OCI-LY7 (cell line): ENCODE data around the gene NTHL1. TPM values are rescaled to one million over a fixed set of nuclear protein-coding genes. Genes with fewer than 3 reads are reported as not detected.

ENCODE experiments used
- BruUV-seq: library from RNA; stranded (reverse); fragments of 400-500 nt; replicated peaks from 2 replicates; lab custom pipeline; 2021; lab: Mats Ljungman, UMichigan
- CTCF ChIA-PET: fragments of 300-600 bp; sonication (Branson Sonifier 250); formaldehyde crosslinking; loops from one replicate; lab custom pipeline; 2022; ENCODE audit warnings: antibody characterized with exemption; ENCODE audit not compliant: unreplicated experiment; lab: Charles Lee
- POLR2A ChIA-PET: fragments of 300-600 bp; sonication (Branson Sonifier 250); formaldehyde crosslinking; loops from one replicate; lab custom pipeline; 2022; ENCODE audit warnings: antibody characterized with exemption; lab: Charles Lee
- DNase-seq: peaks from one replicate; pipeline ENCODE4 v3.0.0-alpha.2; 2015; ENCODE audit warnings: low spot score
- H2AFZ ChIP-seq: fragments of 200-600 bp; sonication (generic), shearing (Covaris generic); 2 replicates; pipeline ENCODE4 v1.6.1; 2014; ENCODE audit warnings: mild to moderate bottlenecking, antibody characterized with exemption, low read length, moderate library complexity
- H3K27ac ChIP-seq: fragments of 200-600 bp; sonication (generic); 2 replicates; pipeline ENCODE4 v1.5.1; 2014; ENCODE audit warnings: mixed run types, low read depth, mild to moderate bottlenecking, moderate library complexity, low read length, inconsistent platforms; ENCODE audit not compliant: poor library complexity, severe bottlenecking
- H3K36me3 ChIP-seq: fragments of 200-600 bp; sonication (generic); 2 replicates; pipeline ENCODE4 v1.6.1; 2014; ENCODE audit warnings: mild to moderate bottlenecking, antibody characterized with exemption, low read length, moderate library complexity, mixed read lengths; ENCODE audit not compliant: insufficient read depth
- H3K4me1 ChIP-seq: fragments of 200-600 bp; sonication (generic); 2 replicates; pipeline ENCODE4 v1.5.1; 2014; ENCODE audit warnings: mild to moderate bottlenecking, low read length; ENCODE audit not compliant: insufficient read depth, poor library complexity, severe bottlenecking
- H3K4me2 ChIP-seq: fragments of 200-600 bp; sonication (generic); 2 replicates; pipeline ENCODE4 v1.6.1; 2014; ENCODE audit warnings: mild to moderate bottlenecking, low read length
- H3K4me3 ChIP-seq: fragments of 200-600 bp; sonication (generic); 2 replicates; pipeline ENCODE4 v1.5.1; 2014; ENCODE audit warnings: mild to moderate bottlenecking, low read depth, low read length; ENCODE audit not compliant: poor library complexity, severe bottlenecking
- H3K79me2 ChIP-seq: fragments of 200-600 bp; sonication (generic); 2 replicates; pipeline ENCODE4 v1.6.1; 2016; ENCODE audit warnings: low read depth, mild to moderate bottlenecking, low read length, moderate library complexity, mixed read lengths; ENCODE audit not compliant: insufficient read depth
- H3K9me2 ChIP-seq: fragments of 200-600 bp; sonication (generic); 2 replicates; pipeline ENCODE4 v1.6.1; 2016; ENCODE audit warnings: mild to moderate bottlenecking, low read length, mixed read lengths; ENCODE audit not compliant: insufficient read depth
- H3K9me3 ChIP-seq: fragments of 200-600 bp; sonication (generic); 2 replicates; pipeline ENCODE4 v1.6.1; 2014; ENCODE audit warnings: mild to moderate bottlenecking, mixed run types, low read length, mixed read lengths
- H4K20me1 ChIP-seq: fragments of 200-600 bp; sonication (generic); 2 replicates; pipeline ENCODE4 v1.6.1; 2014; ENCODE audit warnings: mild to moderate bottlenecking, antibody characterized with exemption, low read length, moderate library complexity, mixed read lengths; ENCODE audit not compliant: insufficient read depth
- CTCF ChIP-seq: fragments of 200-600 bp; sonication (generic); conservative IDR thresholded peaks from 2 replicates; pipeline ENCODE4 v1.5.1; 2014; ENCODE audit warnings: mild to moderate bottlenecking, antibody characterized with exemption, low read length, moderate library complexity, mixed read lengths
- EZH2phosphoT487 ChIP-seq: fragments of 200-600 bp; sonication (generic); IDR thresholded peaks from 2 replicates; pipeline ENCODE4 v1.6.1; 2018; ENCODE audit warnings: low read depth, borderline replicate concordance, mild to moderate bottlenecking, mixed run types, antibody characterized with exemption, low read length, moderate library complexity, mixed read lengths
- intact Hi-C: fragments of 100-400 bp; cut with micrococcal nuclease; formaldehyde crosslinking; loops from one replicate; pipeline ENCODE4 v1.10.0; 2022; ENCODE audit not compliant: unreplicated experiment
- total RNA-seq, 2 experiments: library from RNA; depleted of rRNA in 1 of 2; stranded (reverse); fragments of >200 nt in 1 of 2; shearing (Covaris generic) in 1 of 2; gene quantifications; 2 replicates each; pipeline ENCODE4 v1.2.3, GENCODE V29; 2014 to 2022

NTHL1 gene
- total RNA-seq, 2 experiments from 2014 or later: 51.5 to 56.2 TPM

- H3K36me3 ChIP-seq: peaks cover 71% of the 10 kb centered on the region
- BruUV-seq: no TSS peak
- TF ChIP-seq CTCF (no peak), EZH2phosphoT487 (no peak)
Observed at GRCh38 chr16:2002406-2003230, 45.0 kb downstream of the NTHL1 start.

GRCh38 chr16:2001456-2002355 lies 45.9 kb downstream of the NTHL1 start:
- POLR2A ChIA-PET: no interaction called here
- TF ChIP-seq CTCF (no peak), EZH2phosphoT487 (no peak)
- BruUV-seq: no TSS peak
- Histone ChIP-seq H4K20me1 (no peaks in the 10 kb centered on the region; the same call in 1 of the 2 replicates), H3K36me3 (peaks cover 73% of the 10 kb centered on the region), H3K79me2 (peaks cover 5% of the 10 kb centered on the region; the same call in 1 of the 2 replicates), H3K27ac (no peak overlapping the region), H3K9me3 (no peaks in the 10 kb centered on the region), H3K4me2 (no peak overlapping the region), H3K4me1 (peaks cover 9% of the 10 kb centered on the region), H2AFZ (no peak overlapping the region), H3K9me2 (no peaks in the 10 kb centered on the region), H3K4me3 (no peak overlapping the region)
- DNase-seq: no peak
- intact Hi-C loops: no loop called here
- CTCF ChIA-PET: no interaction called here

More at GRCh38 chr16:2002406-2003230, 45.0 kb downstream of the NTHL1 start:
- H3K9me2 ChIP-seq: no peaks in the 10 kb centered on the region
- H4K20me1 ChIP-seq: peaks cover 3% of the 10 kb centered on the region; the same call in 1 of the 2 replicates
- DNase-seq: no peak
- H3K4me3 ChIP-seq: no peak overlapping the region
- ChIA-PET CTCF (no interaction called here), POLR2A (interaction anchor here (0.5 kb wide), 1 partner anchor 8 kb away, joined by 6 read pairs; no protein-coding TSS in a partner anchor)
- H3K79me2 ChIP-seq: peaks cover 14% of the 10 kb centered on the region
- no peak overlapping the region for H2AFZ ChIP-seq
- no peaks in the 10 kb centered on the region for H3K9me3 ChIP-seq
- no peak overlapping the region for H3K4me2 ChIP-seq
- peaks cover 17% of the 10 kb centered on the region for H3K4me1 ChIP-seq
- intact Hi-C loops: no loop called here
- H3K27ac ChIP-seq: no peak overlapping the region
